ENCODE results near the gene SPINT2.

Gene SPINT2

DNA sequence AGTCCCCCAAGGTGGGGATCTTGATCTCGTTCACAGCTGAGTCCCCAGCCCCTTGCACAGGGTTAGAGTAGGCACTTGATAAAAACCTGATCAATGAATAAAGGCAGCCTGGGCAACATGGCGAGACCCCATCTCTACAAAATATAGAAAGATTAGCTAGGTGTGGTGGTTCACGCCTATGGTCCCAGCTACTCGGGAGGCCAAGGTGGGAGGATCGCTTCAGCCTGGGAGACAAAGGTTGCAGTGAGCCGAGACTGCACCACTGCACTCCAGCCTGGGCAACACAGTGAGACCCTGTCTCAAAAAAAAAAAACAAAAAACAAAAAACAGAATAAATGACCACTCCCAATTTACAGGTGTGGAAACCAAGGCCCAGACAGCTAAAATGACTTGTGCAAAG, 46.6 kb downstream of the SPINT2 start:
- Histone ChIP-seq H3K4me3 (ENCODE audit: low read length) (no peak overlapping the region), H3K9ac (ENCODE audit: low read length) (no peak overlapping the region), H3K27ac (ENCODE audit: low read depth, low read length) (no peak overlapping the region), H3K27me3 (ENCODE audit: control insufficient read depth, insufficient read depth, low read length) (no peaks in the 10 kb centered on the region), H3K36me3 (ENCODE audit: control insufficient read depth, insufficient read depth, low read length) (peaks cover 20% of the 10 kb centered on the region), H3K4me1 (ENCODE audit: control insufficient read depth, insufficient read depth, low read length) (no peaks in the 10 kb centered on the region)

- peak within 1 kb of the TSS; percentile 69 for H3K4me3 ChIP-seq (ENCODE audit: low read length)
- peaks cover 2% of the 10 kb centered on the region for H3K4me1 ChIP-seq (ENCODE audit: control insufficient read depth, insufficient read depth, low read length)
- no peaks in the 10 kb centered on the region for H3K27me3 ChIP-seq (ENCODE audit: control insufficient read depth, insufficient read depth, low read length)
- H3K36me3 ChIP-seq (ENCODE audit: control insufficient read depth, insufficient read depth, low read length), result no peaks in the 10 kb centered on the region
- peak within 1 kb of the TSS; percentile 43 for H3K9ac ChIP-seq (ENCODE audit: low read length)
- H3K27ac ChIP-seq (ENCODE audit: low read depth, low read length), result peak within 1 kb of the TSS; percentile 72
These were observed 51.5 kb downstream of the SPINT2 start, which contains the start of gene YIF1B for GRCh38 chr19:38315657-38316476. Gene YIF1B (minus strand): TSS chr19:38315947. CDS start chr19:38315917, 30 bp downstream.

GRCh38 chr19:38316477-38317067, 52.2 kb downstream of the SPINT2 start:
- H3K4me3 ChIP-seq (ENCODE audit: low read length), result peak overlapping the region; percentile 38
- H3K27me3 ChIP-seq (ENCODE audit: control insufficient read depth, insufficient read depth, low read length), result no peaks in the 10 kb centered on the region
- H3K9ac ChIP-seq (ENCODE audit: low read length), result no peak overlapping the region
- H3K4me1 ChIP-seq (ENCODE audit: control insufficient read depth, insufficient read depth, low read length), result peaks cover 9% of the 10 kb centered on the region
- peak overlapping the region; percentile 72 for H3K27ac ChIP-seq (ENCODE audit: low read depth, low read length)
- no peaks in the 10 kb centered on the region for H3K36me3 ChIP-seq (ENCODE audit: control insufficient read depth, insufficient read depth, low read length)

- H3K4me3 ChIP-seq (ENCODE audit: low read length), result no peak overlapping the region
- no peaks in the 10 kb centered on the region for H3K27me3 ChIP-seq (ENCODE audit: control insufficient read depth, insufficient read depth, low read length)
- H3K9ac ChIP-seq (ENCODE audit: low read length), result no peak overlapping the region
- H3K4me1 ChIP-seq (ENCODE audit: control insufficient read depth, insufficient read depth, low read length), result peaks cover 12% of the 10 kb centered on the region
- no peak overlapping the region for H3K27ac ChIP-seq (ENCODE audit: low read depth, low read length)
- no peaks in the 10 kb centered on the region for H3K36me3 ChIP-seq (ENCODE audit: control insufficient read depth, insufficient read depth, low read length)
These were observed 52.8 kb downstream of the SPINT2 start for GRCh38 chr19:38317104-38317612.

DNA sequence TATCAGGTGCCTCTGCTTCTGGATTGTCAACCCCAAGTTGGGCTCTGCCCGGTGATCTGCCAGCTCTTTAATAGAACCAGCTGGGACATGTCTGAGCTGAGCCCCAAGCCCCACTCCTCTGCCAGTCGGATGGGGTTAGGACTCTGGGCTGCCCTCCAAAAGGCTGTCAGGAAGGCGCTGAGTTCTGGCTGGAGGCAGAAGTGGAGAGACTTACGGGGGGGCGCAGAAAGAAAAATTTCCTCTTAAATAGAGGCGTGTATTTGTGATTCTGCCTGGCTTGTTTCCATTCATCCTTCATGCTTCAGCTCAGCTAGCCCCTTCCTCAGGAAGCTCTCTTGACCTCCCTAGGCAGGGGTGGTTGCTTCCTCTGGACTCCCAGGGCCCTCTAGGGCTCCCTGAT, 54.3 kb downstream of the SPINT2 start:
- Histone ChIP-seq H3K9ac (ENCODE audit: low read length) (no peak overlapping the region), H3K27ac (ENCODE audit: low read depth, low read length) (peak overlapping the region; percentile 93), H3K36me3 (ENCODE audit: control insufficient read depth, insufficient read depth, low read length) (no peaks in the 10 kb centered on the region), H3K27me3 (ENCODE audit: control insufficient read depth, insufficient read depth, low read length) (no peaks in the 10 kb centered on the region), H3K4me1 (ENCODE audit: control insufficient read depth, insufficient read depth, low read length) (peaks cover 14% of the 10 kb centered on the region), H3K4me3 (ENCODE audit: low read length) (no peak overlapping the region)

DNA sequence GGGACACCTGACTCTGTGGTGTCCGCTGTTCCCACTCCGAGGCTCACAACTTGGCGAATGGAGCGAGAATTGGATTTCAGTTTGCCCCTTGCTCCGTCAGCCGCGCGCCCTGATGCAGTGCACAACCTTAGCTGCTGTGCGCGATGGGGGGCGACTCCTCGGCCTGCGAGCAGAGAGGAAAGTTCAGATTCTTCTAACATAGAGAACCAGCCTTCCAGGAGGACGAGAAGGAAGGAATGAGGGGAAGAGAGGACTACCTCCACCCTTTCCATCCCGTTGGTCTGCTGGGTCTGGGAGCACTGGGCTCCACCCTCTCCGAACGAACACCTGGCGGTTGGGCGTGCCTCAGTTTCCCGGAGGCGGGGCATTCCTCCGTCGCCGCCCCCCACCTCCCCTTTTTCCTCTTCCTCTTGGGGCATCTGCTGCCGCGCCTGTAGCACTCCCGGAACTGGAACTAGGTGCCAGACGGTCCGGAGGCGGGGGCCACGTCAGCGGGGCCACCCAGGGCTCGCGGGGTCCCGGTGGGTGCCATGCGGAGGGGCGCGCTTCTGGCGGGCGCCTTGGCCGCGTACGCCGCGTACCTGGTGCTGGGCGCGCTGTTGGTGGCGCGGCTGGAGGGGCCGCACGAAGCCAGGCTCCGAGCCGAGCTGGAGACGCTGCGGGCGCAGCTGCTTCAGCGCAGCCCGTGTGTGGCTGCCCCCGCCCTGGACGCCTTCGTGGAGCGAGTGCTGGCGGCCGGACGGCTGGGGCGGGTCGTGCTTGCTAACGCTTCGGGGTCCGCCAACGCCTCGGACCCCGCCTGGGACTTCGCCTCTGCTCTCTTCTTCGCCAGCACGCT, 55.3 kb downstream of the SPINT2 start, which contains the start of gene KCNK6:
Gene KCNK6, plus strand, starts transcription at position 425 of the 838 bp plus-strand sequence. Its CDS starts 106 bp downstream, at position 531.
- peak within 1 kb of the TSS; percentile 78 for H3K9ac ChIP-seq (ENCODE audit: low read length)
- peaks cover 14% of the 10 kb centered on the region for H3K4me1 ChIP-seq (ENCODE audit: control insufficient read depth, insufficient read depth, low read length)

DNA sequence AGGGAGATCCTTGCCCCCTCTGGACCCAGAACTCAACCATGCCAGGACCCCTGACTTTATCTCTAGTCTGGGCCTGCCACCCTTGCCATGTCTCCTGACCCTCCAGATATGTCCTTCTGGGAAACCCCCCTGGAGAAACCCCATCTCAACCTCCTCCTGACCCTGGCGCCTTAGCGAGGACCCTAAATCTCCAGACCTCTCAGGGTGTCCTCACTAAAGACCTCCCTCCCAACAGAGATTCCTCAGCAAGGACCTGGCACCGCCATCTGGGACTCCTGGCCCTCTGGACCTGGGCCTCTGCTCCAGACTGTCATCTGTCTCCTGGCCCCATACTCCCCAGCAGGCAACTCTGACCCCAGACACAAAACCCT, 56.6 kb downstream of the SPINT2 start:
- Histone ChIP-seq H3K4me3 (ENCODE audit: low read length) (peak overlapping the region; percentile 25), H3K9ac (ENCODE audit: low read length) (peak overlapping the region; percentile 16), H3K4me1 (ENCODE audit: control insufficient read depth, insufficient read depth, low read length) (peaks cover 14% of the 10 kb centered on the region), H3K27me3 (ENCODE audit: control insufficient read depth, insufficient read depth, low read length) (no peaks in the 10 kb centered on the region), H3K27ac (ENCODE audit: low read depth, low read length) (peak overlapping the region; percentile 93), H3K36me3 (ENCODE audit: control insufficient read depth, insufficient read depth, low read length) (no peaks in the 10 kb centered on the region)

More for the DNA sequence above, 55.3 kb downstream of the SPINT2 start, which contains the start of gene KCNK6:
- Histone ChIP-seq H3K4me3 (ENCODE audit: low read length) (peak within 1 kb of the TSS; percentile 73), H3K27ac (ENCODE audit: low read depth, low read length) (peak within 1 kb of the TSS; percentile 93), H3K36me3 (ENCODE audit: control insufficient read depth, insufficient read depth, low read length) (no peaks in the 10 kb centered on the region), H3K27me3 (ENCODE audit: control insufficient read depth, insufficient read depth, low read length) (no peaks in the 10 kb centered on the region)

DNA sequence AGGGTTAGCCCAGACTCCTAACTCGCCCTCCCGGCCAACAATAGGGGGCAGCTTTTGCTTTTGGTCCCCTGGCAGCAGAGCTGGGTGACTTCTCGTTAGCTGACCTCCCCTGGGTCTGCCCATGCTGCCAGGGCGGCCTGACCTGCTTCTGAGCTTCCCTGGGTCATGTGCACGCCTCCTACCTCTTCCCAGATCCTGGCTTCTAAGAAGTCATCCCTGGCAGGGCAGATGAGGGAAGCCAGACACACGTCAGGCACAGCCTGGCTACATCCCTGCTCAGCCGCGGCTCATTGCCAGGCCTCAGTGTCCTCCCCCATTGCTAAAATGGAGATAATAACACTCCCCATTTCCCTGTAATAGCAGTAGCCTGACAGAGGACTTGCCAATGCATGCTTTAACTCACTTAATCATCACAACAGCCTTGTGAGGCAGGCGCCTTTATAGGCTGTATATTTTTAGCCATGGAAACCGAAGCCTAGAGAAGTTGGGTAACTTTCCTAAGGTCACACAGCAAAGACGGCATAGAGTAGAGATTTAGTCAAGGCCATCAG, 57.3 kb downstream of the SPINT2 start:
- peak overlapping the region; percentile 16 for H3K9ac ChIP-seq (ENCODE audit: low read length)
- peaks cover 14% of the 10 kb centered on the region for H3K4me1 ChIP-seq (ENCODE audit: control insufficient read depth, insufficient read depth, low read length)
- no peaks in the 10 kb centered on the region for H3K36me3 ChIP-seq (ENCODE audit: control insufficient read depth, insufficient read depth, low read length)
- H3K4me3 ChIP-seq (ENCODE audit: low read length), result peak overlapping the region; percentile 25
- no peaks in the 10 kb centered on the region for H3K27me3 ChIP-seq (ENCODE audit: control insufficient read depth, insufficient read depth, low read length)
- H3K27ac ChIP-seq (ENCODE audit: low read depth, low read length), result peak overlapping the region; percentile 93

GRCh38 chr19:38323291-38323690, 58.9 kb downstream of the SPINT2 start:
- H3K27ac ChIP-seq (ENCODE audit: low read depth, low read length), result peak overlapping the region; percentile 35
- no peaks in the 10 kb centered on the region for H3K27me3 ChIP-seq (ENCODE audit: control insufficient read depth, insufficient read depth, low read length)
- H3K36me3 ChIP-seq (ENCODE audit: control insufficient read depth, insufficient read depth, low read length), result peaks cover 11% of the 10 kb centered on the region
- no peak overlapping the region for H3K9ac ChIP-seq (ENCODE audit: low read length)
- H3K4me1 ChIP-seq (ENCODE audit: control insufficient read depth, insufficient read depth, low read length), result peaks cover 14% of the 10 kb centered on the region
- H3K4me3 ChIP-seq (ENCODE audit: low read length), result no peak overlapping the region

GRCh38 chr19:38324431-38324830, 60.1 kb downstream of the SPINT2 start:
- Histone ChIP-seq H3K9ac (ENCODE audit: low read length) (no peak overlapping the region), H3K27me3 (ENCODE audit: control insufficient read depth, insufficient read depth, low read length) (no peaks in the 10 kb centered on the region), H3K4me1 (ENCODE audit: control insufficient read depth, insufficient read depth, low read length) (peaks cover 14% of the 10 kb centered on the region), H3K27ac (ENCODE audit: low read depth, low read length) (no peak overlapping the region), H3K36me3 (ENCODE audit: control insufficient read depth, insufficient read depth, low read length) (peaks cover 11% of the 10 kb centered on the region), H3K4me3 (ENCODE audit: low read length) (no peak overlapping the region)

DNA sequence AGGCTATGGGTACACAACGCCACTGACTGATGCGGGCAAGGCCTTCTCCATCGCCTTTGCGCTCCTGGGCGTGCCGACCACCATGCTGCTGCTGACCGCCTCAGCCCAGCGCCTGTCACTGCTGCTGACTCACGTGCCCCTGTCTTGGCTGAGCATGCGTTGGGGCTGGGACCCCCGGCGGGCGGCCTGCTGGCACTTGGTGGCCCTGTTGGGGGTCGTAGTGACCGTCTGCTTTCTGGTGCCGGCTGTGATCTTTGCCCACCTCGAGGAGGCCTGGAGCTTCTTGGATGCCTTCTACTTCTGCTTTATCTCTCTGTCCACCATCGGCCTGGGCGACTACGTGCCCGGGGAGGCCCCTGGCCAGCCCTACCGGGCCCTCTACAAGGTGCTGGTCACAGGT, 62.2 kb downstream of the SPINT2 start:
- Histone ChIP-seq H3K36me3 (ENCODE audit: control insufficient read depth, insufficient read depth, low read length) (peaks cover 11% of the 10 kb centered on the region), H3K4me1 (ENCODE audit: control insufficient read depth, insufficient read depth, low read length) (peaks cover 4% of the 10 kb centered on the region), H3K27ac (ENCODE audit: low read depth, low read length) (no peak overlapping the region), H3K9ac (ENCODE audit: low read length) (no peak overlapping the region), H3K4me3 (ENCODE audit: low read length) (no peak overlapping the region), H3K27me3 (ENCODE audit: control insufficient read depth, insufficient read depth, low read length) (no peaks in the 10 kb centered on the region)

DNA sequence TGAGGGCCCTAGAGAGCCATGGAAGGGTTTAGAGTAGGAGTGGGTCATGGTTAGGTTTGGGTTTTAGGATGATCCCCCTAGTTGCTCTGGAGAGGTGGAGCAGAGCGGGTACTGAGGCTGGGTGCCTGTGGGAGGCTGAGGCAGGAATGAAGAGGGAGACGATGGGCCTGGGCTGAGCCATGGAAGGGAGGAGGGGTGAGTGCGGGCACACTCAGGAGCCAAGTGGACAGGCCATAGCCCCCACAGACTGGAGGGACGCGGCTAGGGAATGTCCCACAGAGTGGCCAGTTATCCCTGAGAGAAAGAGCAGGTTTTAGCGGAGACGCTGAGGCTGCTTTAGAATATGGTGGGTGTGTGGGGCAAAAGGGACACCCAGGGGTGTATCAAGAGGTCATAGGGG, 65.3 kb downstream of the SPINT2 start:
- no peak overlapping the region for H3K9ac ChIP-seq (ENCODE audit: low read length)
- no peak overlapping the region for H3K27ac ChIP-seq (ENCODE audit: low read depth, low read length)
- H3K4me3 ChIP-seq (ENCODE audit: low read length), result no peak overlapping the region
- peaks cover 11% of the 10 kb centered on the region for H3K36me3 ChIP-seq (ENCODE audit: control insufficient read depth, insufficient read depth, low read length)
- no peaks in the 10 kb centered on the region for H3K4me1 ChIP-seq (ENCODE audit: control insufficient read depth, insufficient read depth, low read length)
- H3K27me3 ChIP-seq (ENCODE audit: control insufficient read depth, insufficient read depth, low read length), result no peaks in the 10 kb centered on the region

Data from rectal smooth muscle tissue (tissue), 1 donor.